ENCODE results near the gene DLX6.

GRCh38 chr7:97025130-97025499 lies 19.8 kb downstream of the DLX6 start:
- TF ChIP-seq CTCF (IDR thresholded peaks at IDR 0.05) (no peak), POLR2A (IDR thresholded peaks at IDR 0.05) (no peak)
